Upper lobe of left lung (tissue), 4 donors: Measurements from ENCODE around the gene PTPRK.

Source experiments
- POLR2A ChIP-seq, 4 donors: fragments of 450-650 bp; IDR thresholded peaks; one replicate each; pipeline ENCODE4 v1.5.1; 2016 to 2017; ENCODE audit warnings: antibody characterized with exemption in 4 of 4, mild to moderate bottlenecking in 2 of 4
- TF ChIP-seq, protein P1 (sequence below), 6 experiments: fragments of 450-650 bp in 4 of 6; fragments of 200-600 bp in 2 of 6; sonication (generic) in 2 of 6; IDR thresholded peaks; one replicate each; pipeline ENCODE4 v1.5.1; 2016 to 2019; ENCODE audit warnings: antibody characterized with exemption in 6 of 6

DNA sequence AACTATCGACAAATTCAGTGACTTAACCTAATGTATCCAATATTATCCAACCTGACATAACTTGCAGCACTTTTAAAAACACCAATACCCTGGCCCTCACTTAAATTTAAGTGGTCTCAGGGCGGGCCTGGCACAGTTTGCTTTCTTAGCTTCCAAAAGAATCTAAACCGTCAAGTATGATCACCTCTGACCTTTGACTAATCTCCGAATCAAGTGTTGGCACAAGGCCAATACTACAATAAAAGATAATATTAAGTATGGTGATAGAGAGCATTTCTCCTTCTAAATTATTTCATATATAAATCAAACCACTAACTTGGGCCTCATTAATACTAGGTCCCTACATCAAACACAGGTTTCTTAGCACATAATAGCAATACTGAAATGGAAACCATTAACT lies 153.0 kb downstream of the PTPRK start:
- TF ChIP-seq, protein P1, sequence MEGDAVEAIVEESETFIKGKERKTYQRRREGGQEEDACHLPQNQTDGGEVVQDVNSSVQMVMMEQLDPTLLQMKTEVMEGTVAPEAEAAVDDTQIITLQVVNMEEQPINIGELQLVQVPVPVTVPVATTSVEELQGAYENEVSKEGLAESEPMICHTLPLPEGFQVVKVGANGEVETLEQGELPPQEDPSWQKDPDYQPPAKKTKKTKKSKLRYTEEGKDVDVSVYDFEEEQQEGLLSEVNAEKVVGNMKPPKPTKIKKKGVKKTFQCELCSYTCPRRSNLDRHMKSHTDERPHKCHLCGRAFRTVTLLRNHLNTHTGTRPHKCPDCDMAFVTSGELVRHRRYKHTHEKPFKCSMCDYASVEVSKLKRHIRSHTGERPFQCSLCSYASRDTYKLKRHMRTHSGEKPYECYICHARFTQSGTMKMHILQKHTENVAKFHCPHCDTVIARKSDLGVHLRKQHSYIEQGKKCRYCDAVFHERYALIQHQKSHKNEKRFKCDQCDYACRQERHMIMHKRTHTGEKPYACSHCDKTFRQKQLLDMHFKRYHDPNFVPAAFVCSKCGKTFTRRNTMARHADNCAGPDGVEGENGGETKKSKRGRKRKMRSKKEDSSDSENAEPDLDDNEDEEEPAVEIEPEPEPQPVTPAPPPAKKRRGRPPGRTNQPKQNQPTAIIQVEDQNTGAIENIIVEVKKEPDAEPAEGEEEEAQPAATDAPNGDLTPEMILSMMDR (IDR thresholded peaks at IDR 0.05): no peak
- no peak for TF ChIP-seq POLR2A (IDR thresholded peaks at IDR 0.05)
